Colonic mucosa (tissue), 4 donors: ENCODE results near the gene MCTP2. TPM values are rescaled to one million over a fixed set of nuclear protein-coding genes. Genes with fewer than 3 reads are reported as not detected.

Experiments
- DNase-seq: peaks from one replicate; pipeline ENCODE4 v3.0.0-alpha.2; 2020
- H3K27ac ChIP-seq: fragments of 200-600 bp; one replicate; pipeline ENCODE4 v1.8.0; 2021
- H3K27me3 ChIP-seq: fragments of 200-600 bp; one replicate; pipeline ENCODE4 v1.8.0; 2021
- H3K36me3 ChIP-seq: fragments of 200-600 bp; one replicate; pipeline ENCODE4 v1.8.0; 2021
- H3K4me1 ChIP-seq: fragments of 200-600 bp; one replicate; pipeline ENCODE4 v1.8.0; 2021; ENCODE audit warnings: mild to moderate bottlenecking
- H3K4me3 ChIP-seq: fragments of 200-600 bp; one replicate; pipeline ENCODE4 v1.8.0; 2021
- H3K9ac ChIP-seq, 2 donors: one replicate each; pipeline ENCODE4 v1.7.0; 2013; ENCODE audit warnings: control low read depth in 2 of 2, low read depth in 2 of 2, low read length in 2 of 2
- H3K9me3 ChIP-seq: fragments of 200-600 bp; one replicate; pipeline ENCODE4 v1.8.0; 2021
- intact Hi-C: fragments of 100-400 bp; cut with DNase I; formaldehyde crosslinking; loops from one replicate; pipeline ENCODE4 v1.14.1; 2022
- total RNA-seq, 2 donors: library from RNA; stranded (reverse); fragmentation: NEBNext Ultra II Directional in 1 of 2; extraction: Animal tissue kit (Norgen Biotek cat#: 25700) in 1 of 2; gene quantifications; one replicate each; pipeline ENCODE4 v1.2.1, GENCODE V29; 2021
- TF ChIP-seq, protein P1 (sequence below): fragments of 200-600 bp; IDR thresholded peaks from one replicate; pipeline ENCODE4 v1.8.0; 2022; ENCODE audit warnings: antibody characterized with exemption, mild to moderate bottlenecking
- donor health status: healthy.
- donor health status: DM: no; HTN: no; CAD: no.
- donor health status: DM: no; HTN: no; CAD: no.

Gene MCTP2
- total RNA-seq, 2 donors from 2014 or later: 56.4 to 88.3 TPM

DNA sequence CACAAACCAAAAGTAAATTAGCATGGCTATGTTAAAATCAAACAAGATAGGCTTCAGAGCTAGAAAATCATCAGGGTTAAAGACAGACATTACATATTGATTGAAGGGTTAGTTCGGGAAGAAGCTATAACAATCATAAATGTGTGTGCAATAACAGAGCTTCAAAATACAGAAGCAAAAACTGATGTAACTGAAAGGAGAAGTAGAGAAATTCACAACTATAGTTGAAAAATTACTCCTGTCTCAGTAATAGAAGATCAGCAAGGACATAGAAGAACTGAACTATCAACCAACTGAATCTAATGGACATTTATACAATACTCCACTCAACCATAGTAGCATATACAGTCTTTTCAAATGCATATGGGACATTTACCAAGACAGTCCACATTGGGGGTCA is 59.4 kb downstream of the MCTP2 start:
- TF ChIP-seq, protein P1, sequence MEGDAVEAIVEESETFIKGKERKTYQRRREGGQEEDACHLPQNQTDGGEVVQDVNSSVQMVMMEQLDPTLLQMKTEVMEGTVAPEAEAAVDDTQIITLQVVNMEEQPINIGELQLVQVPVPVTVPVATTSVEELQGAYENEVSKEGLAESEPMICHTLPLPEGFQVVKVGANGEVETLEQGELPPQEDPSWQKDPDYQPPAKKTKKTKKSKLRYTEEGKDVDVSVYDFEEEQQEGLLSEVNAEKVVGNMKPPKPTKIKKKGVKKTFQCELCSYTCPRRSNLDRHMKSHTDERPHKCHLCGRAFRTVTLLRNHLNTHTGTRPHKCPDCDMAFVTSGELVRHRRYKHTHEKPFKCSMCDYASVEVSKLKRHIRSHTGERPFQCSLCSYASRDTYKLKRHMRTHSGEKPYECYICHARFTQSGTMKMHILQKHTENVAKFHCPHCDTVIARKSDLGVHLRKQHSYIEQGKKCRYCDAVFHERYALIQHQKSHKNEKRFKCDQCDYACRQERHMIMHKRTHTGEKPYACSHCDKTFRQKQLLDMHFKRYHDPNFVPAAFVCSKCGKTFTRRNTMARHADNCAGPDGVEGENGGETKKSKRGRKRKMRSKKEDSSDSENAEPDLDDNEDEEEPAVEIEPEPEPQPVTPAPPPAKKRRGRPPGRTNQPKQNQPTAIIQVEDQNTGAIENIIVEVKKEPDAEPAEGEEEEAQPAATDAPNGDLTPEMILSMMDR: no peak

DNA sequence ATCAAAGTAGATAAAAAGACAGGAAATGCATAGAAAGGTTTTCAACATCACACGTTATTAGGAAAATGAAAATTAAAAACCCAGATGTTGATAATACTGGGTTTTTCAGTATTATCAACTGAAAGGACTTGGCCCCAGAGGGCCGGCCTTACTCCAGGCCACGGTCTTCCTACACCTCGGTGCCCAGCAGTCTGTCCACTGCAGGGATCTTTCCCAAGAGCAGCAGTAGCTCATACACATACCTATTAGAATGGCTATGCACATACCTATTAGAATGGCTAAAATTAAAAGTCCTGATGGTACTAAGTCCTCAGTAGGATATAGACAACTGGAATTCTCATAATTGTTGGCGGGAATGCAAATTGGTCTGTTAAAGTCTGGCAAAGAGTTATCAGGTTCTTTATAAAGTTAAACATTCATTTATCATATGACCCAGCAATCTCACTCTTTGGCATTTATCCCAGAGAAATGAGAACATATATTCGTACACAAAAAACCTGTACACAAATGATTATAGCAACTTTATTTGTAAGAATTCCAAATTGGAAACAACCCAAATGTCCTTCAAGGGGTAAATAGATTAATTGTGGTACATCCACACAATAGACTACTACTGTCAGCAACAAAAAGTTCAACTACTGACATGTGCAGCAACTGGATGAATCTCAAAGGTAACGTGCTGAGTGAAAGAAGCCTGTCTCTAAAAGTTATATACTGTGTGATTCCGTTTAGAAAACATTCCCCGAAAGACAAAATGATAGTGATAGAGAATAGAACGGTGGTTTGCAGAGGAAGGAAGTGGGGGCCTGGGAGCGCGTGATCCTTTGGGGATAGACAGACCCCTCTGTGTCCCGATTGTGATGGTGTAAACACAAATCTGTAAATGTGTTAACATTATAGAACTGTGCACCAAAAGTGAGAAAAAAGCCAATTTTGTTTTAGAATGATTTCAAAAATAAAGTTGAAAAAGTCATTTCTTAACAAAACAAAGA is 62.3 kb downstream of the MCTP2 start:
- intact Hi-C loops: no loop called here
- H3K9ac ChIP-seq: no peak overlapping the region
- H3K4me3 ChIP-seq: no peak overlapping the region
- TF ChIP-seq, protein P1: no peak
- DNase-seq: no peak
- H3K36me3 ChIP-seq: no peaks in the 10 kb centered on the region
- peaks cover 11% of the 10 kb centered on the region for H3K4me1 ChIP-seq
- H3K9me3 ChIP-seq: no peaks in the 10 kb centered on the region
- H3K27ac ChIP-seq: peak overlapping the region; percentile 31
- no peaks in the 10 kb centered on the region for H3K27me3 ChIP-seq

More for the DNA sequence above, 59.4 kb downstream of the MCTP2 start:
- H3K36me3 ChIP-seq: no peaks in the 10 kb centered on the region
- no peak overlapping the region for H3K27ac ChIP-seq
- no peak for DNase-seq
- no peak overlapping the region for H3K4me3 ChIP-seq
- no peaks in the 10 kb centered on the region for H3K27me3 ChIP-seq
- no peaks in the 10 kb centered on the region for H3K9me3 ChIP-seq
- intact Hi-C loops: no loop called here
- no peak overlapping the region for H3K9ac ChIP-seq
- H3K4me1 ChIP-seq: peaks cover 11% of the 10 kb centered on the region

DNA sequence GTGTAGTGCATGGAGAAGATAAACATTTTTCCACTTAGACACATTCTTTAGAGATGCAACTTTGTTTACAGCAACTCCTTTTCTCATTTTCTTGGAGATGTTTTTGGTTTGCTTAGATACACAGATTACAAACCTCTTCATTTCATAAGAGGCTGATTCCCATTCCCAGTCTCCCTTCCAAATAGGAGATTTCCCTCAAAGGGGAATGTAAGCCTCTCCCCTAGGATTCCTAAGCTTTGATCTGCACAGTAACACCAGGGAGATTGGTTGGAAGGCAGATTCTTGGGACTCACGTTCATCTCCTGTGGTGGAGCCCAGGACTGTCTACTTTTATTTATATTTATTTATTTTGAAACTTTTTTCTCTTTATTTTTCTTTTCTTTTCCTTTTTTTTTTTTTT is 63.2 kb downstream of the MCTP2 start:
- Histone ChIP-seq H3K9ac (no peak overlapping the region), H3K27ac (no peak overlapping the region)

DNA sequence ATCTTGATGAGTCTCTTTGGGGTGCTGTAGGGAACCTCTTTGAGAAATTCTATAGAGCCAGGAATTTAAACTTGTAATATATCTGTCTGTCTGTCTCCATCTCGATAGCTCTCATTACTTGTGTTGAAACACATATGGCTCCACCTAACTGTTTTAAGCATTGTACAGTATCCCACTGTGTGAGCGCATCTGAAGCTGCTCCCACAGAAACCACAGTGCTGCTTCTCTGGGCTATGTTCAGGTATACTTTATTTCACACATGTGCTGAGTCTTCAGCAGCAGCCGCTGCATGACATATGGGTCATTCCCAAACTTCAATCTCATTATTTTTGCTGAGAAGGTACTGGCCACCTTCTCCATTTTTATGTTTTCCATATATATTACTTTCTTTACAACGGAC is 63.9 kb downstream of the MCTP2 start:
- Histone ChIP-seq H3K36me3 (no peaks in the 10 kb centered on the region), H3K27ac (no peak overlapping the region), H3K4me1 (peaks cover 11% of the 10 kb centered on the region), H3K9ac (no peak overlapping the region), H3K27me3 (no peaks in the 10 kb centered on the region), H3K4me3 (no peak overlapping the region), H3K9me3 (no peaks in the 10 kb centered on the region)
- TF ChIP-seq, protein P1: no peak
- no peak for DNase-seq
- intact Hi-C loops: no loop called here

More for the DNA sequence above, 63.2 kb downstream of the MCTP2 start:
- TF ChIP-seq, protein P1: no peak
- intact Hi-C loops: no loop called here
- H3K27me3 ChIP-seq: no peaks in the 10 kb centered on the region
- H3K4me3 ChIP-seq: no peak overlapping the region
- H3K36me3 ChIP-seq: no peaks in the 10 kb centered on the region
- no peaks in the 10 kb centered on the region for H3K9me3 ChIP-seq
- H3K4me1 ChIP-seq: peaks cover 11% of the 10 kb centered on the region
- no peak for DNase-seq

DNA sequence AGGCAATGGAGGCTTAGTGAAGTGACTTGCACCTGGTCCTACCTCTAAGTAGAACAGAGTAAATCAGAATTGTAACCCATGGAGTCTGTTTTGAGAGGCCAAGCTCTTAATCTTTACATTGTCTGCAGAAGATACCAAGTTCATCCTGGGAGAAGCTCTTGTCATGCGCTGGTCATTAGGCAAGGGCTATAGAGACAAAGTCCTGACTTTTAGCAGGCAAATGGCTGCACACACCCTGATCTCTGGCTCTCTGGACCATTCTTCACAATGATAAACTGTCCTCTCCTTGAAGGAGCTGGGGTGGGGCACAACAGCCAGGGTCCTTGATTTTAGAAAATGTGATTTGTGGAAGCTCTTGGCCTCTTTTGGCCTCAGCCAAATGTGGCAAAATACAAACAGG is 65.4 kb downstream of the MCTP2 start:
- DNase-seq: no peak
- no peak overlapping the region for H3K9ac ChIP-seq
- no peaks in the 10 kb centered on the region for H3K36me3 ChIP-seq
- H3K27ac ChIP-seq: peak overlapping the region; percentile 20
- TF ChIP-seq, protein P1: no peak
- no peaks in the 10 kb centered on the region for H3K27me3 ChIP-seq
- no peak overlapping the region for H3K4me3 ChIP-seq
- intact Hi-C loops: no loop called here
- H3K9me3 ChIP-seq: no peaks in the 10 kb centered on the region
- peaks cover 11% of the 10 kb centered on the region for H3K4me1 ChIP-seq
